K562 (cell line): ENCODE measurements around the gene LIF. TPM values are rescaled to one million over a fixed set of nuclear protein-coding genes. Genes with fewer than 3 reads are reported as not detected.

Experiments
- ATAC-seq: fragments of 200-7000 bp; cut with Tn5 transposase; 3 replicates; pipeline ENCODE4 v1.9.1; 2020; ENCODE audit warnings: moderate library complexity
- BruUV-seq: library from RNA; stranded (reverse); fragments of 400-500 nt; replicated peaks from 2 replicates; lab custom pipeline; 2021; lab: Mats Ljungman, UMichigan
- CTCF ChIA-PET: fragments of 300-600 bp; formaldehyde crosslinking; extraction: SDS; loops from one replicate; lab custom pipeline; 2021; ENCODE audit warnings: low intra/inter-chr PET ratio; lab: Yijun Ruan, JAX
- POLR2A ChIA-PET: fragments of 300-600, 350-650 bp; sonication (Branson Sonifier 250); formaldehyde crosslinking; extraction: SDS; loops from one replicate; lab custom pipeline; 2021; ENCODE audit warnings: antibody characterized with exemption, inconsistent platforms; lab: Yijun Ruan, JAX
- DNase-seq, 4 experiments: peaks; one replicate each; pipeline versions ENCODE4 v3.0.0 to v3.0.0-alpha.2; 2011 to 2018; ENCODE audit warnings: low spot score in 3 of 4, mixed read lengths in 3 of 4; ENCODE audit errors: extremely low read depth in 1 of 4
- FAIRE-seq: peaks from 2 replicates; lab custom pipeline; 2011; peaks lifted over from hg19 to GRCh38; lab: Jason Lieb, UNC
- H2AFZ ChIP-seq: 2 replicates; pipeline ENCODE4 v1.6.0; 2011; ENCODE audit warnings: low read depth, low read length, control low read depth, inconsistent platforms
- H3K27ac ChIP-seq: fragments of 200-600 bp; 3 replicates; pipeline ENCODE4 v1.8.0; 2011; ENCODE audit warnings: low read depth, mild to moderate bottlenecking, control low read depth, inconsistent platforms, low read length, moderate library complexity, mixed read lengths; ENCODE audit errors: extremely low read depth
- H3K27me3 ChIP-seq, 2 experiments: fragments of 300-600 bp in 1 of 2; 2 replicates in 1 of 2; 3 replicates in 1 of 2; pipeline versions ENCODE4 v1.6.0 to v1.8.0; 2011; ENCODE audit warnings: inconsistent platforms in 2 of 2, low read length in 2 of 2, mild to moderate bottlenecking in 1 of 2, mixed read lengths in 1 of 2, moderate library complexity in 1 of 2; ENCODE audit not compliant: control insufficient read depth in 2 of 2, insufficient read depth in 2 of 2
- H3K36me3 ChIP-seq: fragments of 300-600 bp; 3 replicates; pipeline ENCODE4 v1.8.0; 2011; ENCODE audit warnings: mild to moderate bottlenecking, low read length, inconsistent platforms; ENCODE audit not compliant: control insufficient read depth, insufficient read depth
- H3K4me1 ChIP-seq, 2 experiments: fragments of 200-600 bp in 1 of 2; replicated peaks in 1 of 2; 2 replicates in 1 of 2; 3 replicates in 1 of 2; pipeline versions ENCODE4 v1.5.1 to v1.8.0; 2011; ENCODE audit warnings: inconsistent platforms in 2 of 2, low read length in 2 of 2, mild to moderate bottlenecking in 1 of 2, mixed read lengths in 1 of 2, moderate library complexity in 1 of 2; ENCODE audit not compliant: control insufficient read depth in 2 of 2, insufficient read depth in 2 of 2
- H3K4me2 ChIP-seq: 2 replicates; pipeline ENCODE4 v1.6.1; 2011; ENCODE audit warnings: low read length, control low read depth, inconsistent platforms, mixed read lengths; ENCODE audit not compliant: insufficient read depth
- H3K4me3 ChIP-seq: fragments of 200-600 bp; sonication (generic), shearing (Covaris generic); 2 replicates; pipeline ENCODE4 v1.5.1; 2016; ENCODE audit warnings: control low read depth, inconsistent platforms
- H3K79me2 ChIP-seq: fragments of 200-600 bp; 3 replicates; pipeline ENCODE4 v1.8.0; 2011; ENCODE audit warnings: low read length, inconsistent platforms; ENCODE audit not compliant: control insufficient read depth, insufficient read depth
- H3K9ac ChIP-seq, 2 experiments: 2 replicates each; pipeline versions ENCODE4 v1.6.0 to v1.6.1; 2011; ENCODE audit warnings: low read depth in 2 of 2, low read length in 2 of 2, control low read depth in 1 of 2, inconsistent platforms in 1 of 2, mild to moderate bottlenecking in 1 of 2, mixed read lengths in 1 of 2; ENCODE audit not compliant: insufficient read depth in 1 of 2
- H3K9me1 ChIP-seq: one replicate; pipeline ENCODE4 v1.6.0; 2011; ENCODE audit warnings: inconsistent platforms, mild to moderate bottlenecking, low read length, moderate library complexity; ENCODE audit not compliant: control insufficient read depth, insufficient read depth
- H3K9me3 ChIP-seq: replicated peaks from 2 replicates; pipeline ENCODE4 v1.5.1; 2011; ENCODE audit warnings: low read depth, low read length, inconsistent platforms; ENCODE audit not compliant: control insufficient read depth, insufficient read depth
- H4K20me1 ChIP-seq: replicated peaks from 2 replicates; pipeline ENCODE4 v1.6.1; 2011; ENCODE audit warnings: low read length, inconsistent platforms, mixed read lengths; ENCODE audit not compliant: control insufficient read depth, insufficient read depth
- ARID1B ChIP-seq: fragments of 450-650 bp; IDR thresholded peaks from 2 replicates; pipeline ENCODE4 v1.6.1; 2016; ENCODE audit warnings: antibody characterized with exemption, mild to moderate bottlenecking, inconsistent platforms
- HNRNPL ChIP-seq: fragments of 200-400 bp; formaldehyde crosslinking; IDR thresholded peaks from 2 replicates; pipeline ENCODE4 v1.6.1; 2017; ENCODE audit warnings: low read depth, mild to moderate bottlenecking, low read length
- IRF1 ChIP-seq: sonication (generic); formaldehyde crosslinking; IDR thresholded peaks from 2 replicates; pipeline ENCODE4 v1.8.0; 2022; ENCODE audit warnings: missing genetic modification reagents, mild to moderate bottlenecking, borderline replicate concordance
- MCM7 ChIP-seq, 2 experiments: fragments of 450-650 bp; IDR thresholded peaks; 2 replicates each; pipeline ENCODE4 v1.6.1; 2016 to 2018
- MECOM ChIP-seq: fragments of 250-450 bp; sonication (Bioruptor Pico); IDR thresholded peaks from 2 replicates; pipeline ENCODE4 v1.8.0; 2022; ENCODE audit warnings: inconsistent platforms
- NR1H2 ChIP-seq: sonication (generic); formaldehyde crosslinking; IDR thresholded peaks from 2 replicates; pipeline ENCODE4 v1.4.0; 2020; ENCODE audit warnings: mild to moderate bottlenecking, missing genetic modification reagents
- PTRF ChIP-seq: fragments of 450-650 bp; IDR thresholded peaks from 2 replicates; pipeline ENCODE4 v1.6.1; 2016; ENCODE audit warnings: mild to moderate bottlenecking, missing genetic modification characterization, missing compliant biosample characterization
- WGBS: fragments of 100-300 bp; shearing (Covaris generic); methylation state at CpG from one replicate; pipeline ENCODE4 v1.1.6; 2016; ENCODE audit warnings: low coverage, mixed read lengths; ENCODE audit not compliant: insufficient coverage; ENCODE audit errors: missing lambda C conversion rate; 5-methylcytosine and 5-hydroxymethylcytosine counted together
- in situ Hi-C: fragments of 300-500 bp; cut with MboI; formaldehyde crosslinking; loops from 4 replicates; pipeline ENCODE4 v1.15.0; 2018; ENCODE audit warnings: inconsistent platforms, mixed read lengths
- intact Hi-C: fragments of 100-400 bp; cut with micrococcal nuclease; formaldehyde crosslinking; loops from 2 replicates; pipeline ENCODE4 v1.14.2; 2022
- polyA plus RNA-seq, 8 experiments: library from polyadenylated mRNA; depleted of rRNA in 4 of 8; stranded (reverse) in 5 of 8; unstranded in 3 of 8; fragments of >200 nt; fragmentation: Nextera tagmentation in 2 of 8; fragmentation: Illumina TruSeq in 1 of 8; extraction: Ambion mirVana in 2 of 8; extraction: Trizol in 1 of 8; gene quantifications; 2 replicates each; pipeline versions ENCODE4 v1.2.1 to v1.2.3, GENCODE V29; 2011 to 2014; ENCODE audit warnings: inconsistent platforms in 1 of 8, missing spikeins in 1 of 8
- total RNA-seq, 7 experiments: library from RNA; depleted of rRNA in 6 of 7; stranded (reverse); fragments of >200 nt in 6 of 7; fragmentation: Illumina TruSeq in 2 of 7; extraction: Trizol in 2 of 7; gene quantifications; 2 replicates each; pipeline versions ENCODE4 v1.2.1 to v1.2.3, GENCODE V29; 2011 to 2021; ENCODE audit warnings: low replicate concordance in 1 of 7
- TF ChIP-seq, protein P1 (sequence below): fragments of 150-350 bp; conservative IDR thresholded peaks from 2 replicates; pipeline ENCODE4 v1.6.1; 2014; ENCODE audit warnings: low read length
- TF ChIP-seq, protein P2 (sequence below), 2 experiments: fragments of 450-650 bp; IDR thresholded peaks; 2 replicates each; pipeline ENCODE4 v1.6.1; 2016; ENCODE audit warnings: mild to moderate bottlenecking in 2 of 2, borderline replicate concordance in 1 of 2, low read depth in 1 of 2, moderate library complexity in 1 of 2

Gene LIF
- total and polyA plus RNA-seq, 9 of the 15 experiments (the other 6 are each of a cell fraction or from before 2014, with no cell fraction given): 0.05 to 0.39 (median 0.18) TPM; not detected in 3

DNA sequence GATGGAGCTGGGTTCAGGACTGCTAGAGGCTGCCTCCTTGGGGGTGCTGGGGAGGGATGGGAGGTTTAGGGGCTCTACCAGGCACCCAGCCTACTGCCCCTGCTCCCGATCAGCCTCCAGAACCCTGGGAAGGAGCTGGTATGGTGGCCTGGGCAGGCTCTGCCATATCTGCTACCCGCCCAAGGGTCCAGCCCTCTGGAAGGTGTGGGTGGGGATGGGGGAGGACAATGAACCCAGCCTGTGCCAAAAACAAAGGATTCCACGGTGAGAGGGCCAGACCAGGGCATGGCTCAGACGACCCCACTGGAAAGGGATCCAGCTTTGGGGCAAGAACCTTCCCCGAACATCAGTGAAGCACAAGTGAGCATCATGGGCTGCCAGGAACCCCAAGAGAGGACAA is 39.8 kb upstream of the LIF start (continued):
- TF ChIP-seq, protein P1, sequence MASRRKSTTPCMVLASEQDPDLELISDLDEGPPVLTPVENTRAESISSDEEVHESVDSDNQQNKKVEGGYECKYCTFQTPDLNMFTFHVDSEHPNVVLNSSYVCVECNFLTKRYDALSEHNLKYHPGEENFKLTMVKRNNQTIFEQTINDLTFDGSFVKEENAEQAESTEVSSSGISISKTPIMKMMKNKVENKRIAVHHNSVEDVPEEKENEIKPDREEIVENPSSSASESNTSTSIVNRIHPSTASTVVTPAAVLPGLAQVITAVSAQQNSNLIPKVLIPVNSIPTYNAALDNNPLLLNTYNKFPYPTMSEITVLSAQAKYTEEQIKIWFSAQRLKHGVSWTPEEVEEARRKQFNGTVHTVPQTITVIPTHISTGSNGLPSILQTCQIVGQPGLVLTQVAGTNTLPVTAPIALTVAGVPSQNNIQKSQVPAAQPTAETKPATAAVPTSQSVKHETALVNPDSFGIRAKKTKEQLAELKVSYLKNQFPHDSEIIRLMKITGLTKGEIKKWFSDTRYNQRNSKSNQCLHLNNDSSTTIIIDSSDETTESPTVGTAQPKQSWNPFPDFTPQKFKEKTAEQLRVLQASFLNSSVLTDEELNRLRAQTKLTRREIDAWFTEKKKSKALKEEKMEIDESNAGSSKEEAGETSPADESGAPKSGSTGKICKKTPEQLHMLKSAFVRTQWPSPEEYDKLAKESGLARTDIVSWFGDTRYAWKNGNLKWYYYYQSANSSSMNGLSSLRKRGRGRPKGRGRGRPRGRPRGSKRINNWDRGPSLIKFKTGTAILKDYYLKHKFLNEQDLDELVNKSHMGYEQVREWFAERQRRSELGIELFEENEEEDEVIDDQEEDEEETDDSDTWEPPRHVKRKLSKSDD: no peak
- TF ChIP-seq IRF1 (CRISPR knock-in tag): no peak
- no peak for TF ChIP-seq MECOM (CRISPR knock-in tag)
- TF ChIP-seq ARID1B: no peak

DNA sequence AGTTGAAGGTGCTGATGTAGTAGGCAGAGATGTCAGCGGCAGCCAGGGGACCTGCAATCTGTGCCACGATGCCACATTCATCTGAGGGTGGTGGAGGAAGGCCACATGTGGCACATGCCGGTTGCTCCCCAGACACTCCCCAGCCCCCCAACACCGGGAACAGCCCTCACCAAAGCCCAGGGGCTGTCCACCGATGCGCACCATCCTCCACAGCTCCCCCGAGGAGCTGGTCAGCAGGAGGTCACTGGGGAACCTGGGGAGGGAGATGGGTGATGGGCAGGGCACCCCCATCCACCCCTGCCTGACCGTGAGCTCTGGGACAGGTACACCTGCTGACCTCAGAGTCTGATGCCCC is 39.3 kb upstream of the LIF start:
- no peak overlapping the region for H3K4me3 ChIP-seq
- POLR2A ChIA-PET: interaction anchor here (0.6 kb wide), 1 partner anchor 71 kb away, joined by 3 read pairs; the partner anchor contains the start of gene SF3A1
- no peak for FAIRE-seq
- CTCF ChIA-PET: interaction anchor here (1.1 to 2.8 kb wide), 3 partner anchors 23 to 177 kb away, joined by 3 to 23 read pairs (median 17); no protein-coding TSS in a partner anchor
- no peak for ATAC-seq
- intact Hi-C loops (loop anchor here (1.0 kb wide), 1 partner anchor 23 kb away; no protein-coding TSS in a partner anchor), in situ Hi-C loops (loop anchor here (10.0 kb wide), 1 partner anchor 319 kb away; the partner anchor contains the start of gene TCN2)
- no peak overlapping the region for H3K27ac ChIP-seq
- H3K27me3 ChIP-seq: no peaks in the 10 kb centered on the region
- peak overlapping the region in 1 of 2 experiments; percentile 45; a peak in 1 of 4 replicates for H3K9ac ChIP-seq
- no peaks in the 10 kb centered on the region for H3K9me3 ChIP-seq
- H3K79me2 ChIP-seq: no peaks in the 10 kb centered on the region
- no peaks in the 10 kb centered on the region for H3K36me3 ChIP-seq
- H3K4me2 ChIP-seq: no peak overlapping the region
- peaks cover 6% of the 10 kb centered on the region; the same call in 1 of the 2 replicates for H4K20me1 ChIP-seq
- DNase-seq: no peak
- no TSS peak for BruUV-seq
- H2AFZ ChIP-seq: no peak overlapping the region
- peaks cover 21 to 72% of the 10 kb centered on the region in 2 experiments; a peak in 4 of 5 replicates for H3K4me1 ChIP-seq
- no peaks in the 10 kb centered on the region for H3K9me1 ChIP-seq
- WGBS: 57% methylated on average over 5 of the region's 8 CpGs
- TF ChIP-seq, protein P2, sequence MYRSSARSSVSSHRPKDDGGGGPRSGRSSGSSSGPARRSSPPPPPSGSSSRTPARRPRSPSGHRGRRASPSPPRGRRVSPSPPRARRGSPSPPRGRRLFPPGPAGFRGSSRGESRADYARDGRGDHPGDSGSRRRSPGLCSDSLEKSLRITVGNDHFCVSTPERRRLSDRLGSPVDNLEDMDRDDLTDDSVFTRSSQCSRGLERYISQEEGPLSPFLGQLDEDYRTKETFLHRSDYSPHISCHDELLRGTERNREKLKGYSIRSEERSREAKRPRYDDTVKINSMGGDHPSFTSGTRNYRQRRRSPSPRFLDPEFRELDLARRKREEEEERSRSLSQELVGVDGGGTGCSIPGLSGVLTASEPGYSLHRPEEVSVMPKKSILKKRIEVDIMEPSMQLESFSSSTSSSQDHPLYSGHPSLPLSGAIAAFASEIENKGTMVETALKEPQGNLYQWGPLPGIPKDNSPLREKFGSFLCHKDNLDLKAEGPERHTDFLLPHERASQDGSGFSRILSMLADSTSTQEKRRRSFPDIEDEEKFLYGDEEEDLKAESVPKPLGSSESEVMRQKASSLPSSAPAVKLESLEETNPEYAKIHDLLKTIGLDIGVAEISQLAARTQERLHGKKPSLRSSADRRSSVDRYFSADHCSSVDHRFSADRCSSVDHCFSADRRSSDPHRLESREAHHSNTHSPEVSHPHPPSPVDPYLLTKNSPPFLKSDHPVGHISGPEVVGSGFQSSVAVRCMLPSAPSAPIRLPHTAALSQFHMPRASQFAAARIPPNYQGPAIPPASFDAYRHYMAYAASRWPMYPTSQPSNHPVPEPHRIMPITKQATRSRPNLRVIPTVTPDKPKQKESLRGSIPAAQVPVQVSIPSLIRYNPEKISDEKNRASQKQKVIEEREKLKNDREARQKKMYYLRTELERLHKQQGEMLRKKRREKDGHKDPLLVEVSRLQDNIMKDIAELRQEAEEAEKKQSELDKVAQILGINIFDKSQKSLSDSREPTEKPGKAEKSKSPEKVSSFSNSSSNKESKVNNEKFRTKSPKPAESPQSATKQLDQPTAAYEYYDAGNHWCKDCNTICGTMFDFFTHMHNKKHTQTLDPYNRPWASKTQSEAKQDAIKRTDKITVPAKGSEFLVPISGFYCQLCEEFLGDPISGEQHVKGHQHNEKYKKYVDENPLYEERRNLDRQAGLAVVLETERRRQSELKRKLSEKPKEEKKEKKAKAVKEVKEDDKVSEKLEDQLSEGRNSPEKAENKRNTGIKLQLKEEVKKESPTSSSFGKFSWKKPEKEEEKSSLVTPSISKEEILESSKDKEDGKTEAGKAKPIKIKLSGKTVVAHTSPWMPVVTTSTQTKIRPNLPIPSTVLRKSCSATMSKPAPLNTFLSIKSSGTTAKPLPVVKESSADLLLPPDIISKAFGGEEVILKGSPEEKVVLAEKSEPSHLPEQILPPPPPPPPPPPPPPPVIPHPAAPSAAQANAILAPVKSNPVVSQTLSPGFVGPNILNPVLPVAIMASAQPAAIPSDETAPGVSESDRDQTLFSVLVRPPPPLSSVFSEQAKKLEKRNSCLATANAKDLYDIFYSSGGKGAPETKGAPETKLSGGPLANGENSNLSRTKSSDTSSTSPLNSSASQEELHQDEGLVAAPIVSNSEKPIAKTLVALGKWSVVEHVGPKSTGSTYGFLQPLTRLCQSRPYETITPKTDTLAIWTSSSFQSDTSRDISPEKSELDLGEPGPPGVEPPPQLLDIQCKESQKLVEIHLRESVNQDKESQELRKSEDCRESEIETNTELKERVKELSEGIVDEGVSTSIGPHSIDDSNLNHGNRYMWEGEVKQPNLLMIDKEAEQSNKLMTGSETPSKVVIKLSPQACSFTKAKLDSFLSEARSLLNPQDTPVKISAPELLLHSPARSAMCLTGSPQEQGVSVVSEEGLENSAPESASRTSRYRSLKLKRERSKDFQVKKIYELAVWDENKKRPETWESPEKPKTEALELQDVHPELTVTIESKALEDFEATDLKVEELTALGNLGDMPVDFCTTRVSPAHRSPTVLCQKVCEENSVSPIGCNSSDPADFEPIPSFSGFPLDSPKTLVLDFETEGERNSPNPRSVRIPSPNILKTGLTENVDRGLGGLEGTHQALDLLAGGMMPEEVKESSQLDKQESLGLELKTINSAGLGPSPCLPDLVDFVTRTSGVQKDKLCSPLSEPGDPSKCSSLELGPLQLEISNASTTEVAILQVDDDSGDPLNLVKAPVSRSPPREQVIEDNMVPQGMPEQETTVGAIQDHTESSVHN (IDR thresholded peaks at IDR 0.05; ENCODE audit: borderline replicate concordance in 1 of 2, low read depth in 1 of 2): no peak
- TF ChIP-seq NR1H2 (CRISPR knock-in tag): no peak
- no peak for TF ChIP-seq HNRNPL
- no peak for TF ChIP-seq MCM7 (IDR thresholded peaks at IDR 0.05)
- TF ChIP-seq PTRF (tag): no peak
